GM19043 (cell line): ENCODE measurements around the gene PRIM2.
"Not testable (repeated sequence)": the region's sequence is repeated elsewhere in the genome, so short reads cannot be mapped to it uniquely, and the experiment has no call there.

Source experiments
- ATAC-seq: cut with Tn5 transposase; IDR thresholded peaks from one replicate; pipeline ENCODE4 v1.9.1; 2021; ENCODE audit warnings: low read depth; ENCODE audit not compliant: unreplicated experiment

PRIM2 gene

DNA sequence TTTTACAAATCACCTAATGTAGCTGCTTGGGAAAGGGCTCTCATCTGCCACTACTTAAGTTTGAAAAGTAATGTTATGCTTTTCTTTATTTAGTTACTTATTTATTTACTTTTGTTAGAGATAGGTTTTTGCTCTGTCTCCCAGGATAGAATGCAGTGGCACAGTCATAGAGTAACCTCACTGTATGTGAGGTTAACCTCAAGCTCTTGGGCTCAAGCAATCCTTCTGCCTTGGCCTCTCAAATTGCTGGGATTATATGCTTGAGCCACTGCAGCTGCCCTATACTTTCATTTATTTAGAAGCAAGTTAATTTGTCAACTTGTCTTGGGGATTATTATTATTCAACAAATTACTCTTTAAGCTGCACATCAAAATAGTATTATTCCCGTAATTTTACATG, 255.4 kb downstream of the PRIM2 start:
- ATAC-seq: not testable (repeated sequence)

DNA sequence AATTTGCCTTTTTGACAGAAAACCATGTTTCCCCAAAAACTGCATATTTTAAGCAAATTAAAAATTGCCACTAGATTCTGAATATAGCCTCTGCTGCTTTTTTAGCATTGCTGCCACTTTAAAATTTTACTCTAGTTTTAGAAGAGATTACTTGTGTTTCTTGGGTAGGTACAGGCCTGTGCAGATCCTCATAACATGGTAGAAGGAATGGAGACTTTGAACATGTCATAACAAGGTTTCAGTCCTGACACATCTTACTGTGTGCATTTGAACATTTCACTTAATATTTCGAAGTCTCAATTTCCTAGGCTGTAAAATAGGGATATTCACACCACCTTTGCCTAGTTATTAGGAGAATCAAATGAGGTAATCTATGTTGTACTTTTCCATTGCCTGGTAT, 259.6 kb downstream of the PRIM2 start:
- ATAC-seq: not testable (repeated sequence)

DNA sequence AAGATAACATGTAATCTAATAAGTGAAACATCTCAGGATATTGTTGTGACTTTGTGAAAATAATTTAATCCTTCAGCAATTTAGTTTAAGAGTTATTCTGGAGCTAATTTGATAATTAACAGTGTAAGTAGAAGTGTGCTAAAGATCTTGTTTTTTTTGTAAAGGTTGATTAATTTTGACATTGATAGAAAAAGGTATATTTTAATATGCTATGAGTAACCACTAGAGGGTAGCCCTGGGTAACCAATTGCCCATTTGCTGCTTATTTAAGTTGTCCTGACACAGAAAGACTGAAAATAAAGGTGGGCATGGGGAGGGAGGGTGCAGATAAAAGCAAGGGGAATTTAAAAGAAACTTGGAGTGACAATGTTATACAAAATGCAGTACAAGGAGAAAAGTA, 262.1 kb downstream of the PRIM2 start:
- ATAC-seq: not testable (repeated sequence)

DNA sequence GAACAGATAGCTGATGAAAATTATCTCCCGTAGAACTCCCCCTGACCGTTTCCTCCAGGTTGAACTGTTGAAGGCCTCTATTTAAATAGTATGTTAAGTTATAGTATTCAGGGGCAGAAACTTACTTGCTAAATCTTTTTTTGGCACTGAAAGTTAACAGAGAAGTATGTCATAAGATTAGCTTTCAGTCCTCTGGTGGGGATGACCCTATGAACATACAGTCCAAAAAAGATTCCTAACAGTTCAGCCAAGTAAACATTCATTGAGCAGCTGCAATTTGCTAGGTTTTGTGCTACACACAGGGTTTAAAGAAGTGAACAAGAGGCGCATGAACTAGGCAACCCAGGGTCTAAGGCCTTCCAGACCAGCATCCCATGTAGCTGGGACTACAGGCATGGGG, 264.2 kb downstream of the PRIM2 start:
- ATAC-seq: not testable (repeated sequence)

DNA sequence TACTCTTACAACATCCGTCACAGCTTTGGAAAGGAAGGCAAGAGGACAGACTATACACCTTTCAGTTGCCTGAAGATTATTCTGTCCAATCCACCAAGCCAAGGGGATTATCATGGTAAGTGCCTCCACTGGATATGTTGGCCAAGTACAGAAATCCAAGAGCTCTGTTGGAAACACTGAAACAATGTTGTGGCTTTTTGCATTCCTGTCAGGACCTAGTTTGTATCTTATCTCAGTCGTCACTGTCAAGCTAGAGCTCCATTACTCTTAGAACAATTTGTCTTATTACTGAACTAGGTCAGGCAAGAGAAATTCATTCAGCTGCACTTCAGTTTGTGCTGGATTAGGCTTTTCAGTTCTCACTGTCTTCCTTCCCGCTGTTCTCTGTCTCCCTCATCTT, 283.7 kb downstream of the PRIM2 start:
- not testable (repeated sequence) for ATAC-seq

DNA sequence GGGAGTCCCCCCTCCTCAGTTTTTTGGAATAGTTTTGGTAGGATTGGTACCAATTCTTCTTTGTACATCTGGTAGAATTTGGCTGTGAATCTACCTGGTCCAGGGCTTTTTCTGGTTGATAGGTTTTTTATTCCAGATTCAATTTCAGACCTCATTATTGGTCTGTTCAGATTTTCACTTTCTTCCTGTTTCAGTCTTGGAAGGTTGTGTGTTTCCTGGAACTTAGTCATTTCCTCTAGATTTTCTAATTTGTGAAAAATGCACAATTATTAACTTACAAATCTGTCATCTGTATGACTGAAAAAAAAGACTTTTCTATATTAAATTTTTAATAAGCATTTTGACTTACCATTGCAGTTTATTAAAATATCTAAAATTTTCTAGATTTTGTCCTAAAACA, 287.9 kb downstream of the PRIM2 start:
- ATAC-seq: not testable (repeated sequence)

DNA sequence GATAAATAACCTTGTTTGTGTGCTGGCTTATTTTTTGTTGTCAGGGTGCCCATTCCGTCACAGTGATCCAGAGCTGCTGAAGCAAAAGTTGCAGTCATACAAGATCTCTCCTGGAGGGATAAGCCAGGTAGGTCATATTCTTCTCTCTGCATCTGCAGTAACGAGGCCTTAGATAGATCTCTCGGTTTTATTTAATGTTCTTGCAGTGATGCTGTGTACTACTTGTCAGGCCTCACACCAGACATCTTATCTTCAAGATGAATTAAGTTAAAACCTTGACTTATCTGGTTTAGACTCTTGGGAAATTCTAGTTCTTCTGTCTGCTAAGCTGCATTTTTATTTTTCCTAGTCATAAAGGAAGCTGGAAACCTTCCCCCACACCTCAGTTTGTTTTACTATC, 288.9 kb downstream of the PRIM2 start:
- not testable (repeated sequence) for ATAC-seq

DNA sequence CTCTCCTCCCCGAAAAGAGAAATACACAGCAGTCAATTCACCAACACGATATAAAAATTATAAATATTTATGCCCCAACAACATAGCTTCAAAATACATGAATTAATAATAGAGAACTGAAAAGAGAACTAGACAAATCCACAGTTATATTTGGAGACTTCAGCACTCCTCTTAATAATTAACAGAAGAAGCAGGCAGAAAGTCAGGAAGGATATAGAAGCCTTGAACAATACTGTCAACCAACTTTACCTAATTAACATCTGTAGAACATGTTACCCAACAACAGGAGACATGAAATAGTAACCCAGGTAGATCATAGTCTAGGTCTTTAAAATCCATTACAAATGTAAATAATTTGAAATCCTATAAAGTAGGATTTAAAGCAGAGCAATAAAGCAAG, 293.2 kb downstream of the PRIM2 start:
- not testable (repeated sequence) for ATAC-seq

DNA sequence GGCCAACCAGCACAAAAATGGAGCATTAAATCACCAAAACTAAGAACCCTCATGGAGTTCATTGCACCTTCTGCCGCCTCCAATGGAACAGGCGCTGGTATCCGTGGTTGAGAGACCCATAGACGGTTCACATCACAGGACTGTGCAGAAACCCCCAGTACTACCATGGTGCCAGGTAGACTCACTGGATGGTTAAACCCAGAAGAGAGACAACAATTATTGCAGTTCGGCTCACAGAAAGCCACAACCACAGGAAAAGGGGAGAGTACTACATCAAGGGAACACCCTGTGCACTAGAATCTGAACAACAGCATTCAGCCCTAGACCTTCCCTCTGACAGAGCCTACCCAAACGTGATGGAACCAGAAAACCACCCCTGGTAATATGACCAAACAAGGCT, 301.5 kb downstream of the PRIM2 start:
- ATAC-seq: not testable (repeated sequence)

DNA sequence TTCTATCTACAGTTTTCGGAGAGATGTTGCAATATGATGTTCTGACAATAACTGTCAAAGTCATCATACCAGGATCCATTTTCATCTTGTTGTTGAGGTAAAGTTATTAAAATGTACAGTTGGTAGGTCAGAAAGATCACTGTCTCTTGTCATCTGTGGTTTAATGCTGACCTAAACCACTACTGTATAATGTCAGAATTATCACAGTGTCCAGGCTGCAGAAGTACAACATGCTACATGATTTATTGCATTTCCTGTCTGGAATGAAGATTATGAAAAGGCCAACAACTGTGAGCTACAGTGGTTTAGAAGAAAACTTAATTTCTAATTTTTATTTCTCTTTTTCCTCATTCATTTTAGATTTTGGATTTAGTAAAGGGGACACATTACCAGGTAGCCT, 314.3 kb downstream of the PRIM2 start:
- ATAC-seq: not testable (repeated sequence)

DNA sequence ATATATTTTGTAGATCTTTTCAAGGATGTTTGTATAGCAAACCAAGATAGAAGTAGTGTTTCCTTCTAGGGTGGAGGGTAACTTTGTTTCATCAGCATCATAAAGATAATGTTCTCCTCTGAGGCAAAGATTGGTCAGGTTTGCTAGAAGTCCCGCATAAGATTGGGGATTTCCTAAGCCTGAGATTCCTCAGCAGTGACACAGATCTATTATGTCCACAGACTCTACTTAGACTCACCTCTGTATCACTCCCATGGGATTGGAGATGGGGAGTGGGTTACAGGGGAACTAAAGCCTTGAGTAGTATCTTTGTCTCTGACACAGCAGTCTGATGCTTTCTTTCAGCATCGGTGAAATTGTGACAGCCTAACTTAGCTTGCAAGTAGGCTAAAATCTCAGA, 341.1 kb downstream of the PRIM2 start:
- ATAC-seq: not testable (repeated sequence)

DNA sequence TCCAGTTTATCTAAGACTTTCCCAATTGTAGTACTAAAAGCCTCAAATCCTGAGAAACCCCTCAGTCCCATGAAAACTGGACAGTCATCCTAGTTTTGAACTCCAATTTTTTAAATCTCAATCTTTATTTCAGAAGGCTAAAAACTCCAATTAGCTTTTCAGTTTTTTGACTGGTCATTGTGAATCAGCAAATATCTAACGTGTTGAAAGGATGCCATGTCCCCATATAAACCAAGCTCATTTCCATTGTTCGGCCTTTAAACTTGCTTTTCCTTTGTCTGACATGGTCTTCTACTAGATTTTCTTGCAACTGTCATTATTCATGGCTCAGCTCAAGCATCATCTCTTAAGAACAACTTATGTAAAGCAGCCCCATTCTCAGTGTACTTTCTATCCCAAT, 342.4 kb downstream of the PRIM2 start:
- ATAC-seq: not testable (repeated sequence)

DNA sequence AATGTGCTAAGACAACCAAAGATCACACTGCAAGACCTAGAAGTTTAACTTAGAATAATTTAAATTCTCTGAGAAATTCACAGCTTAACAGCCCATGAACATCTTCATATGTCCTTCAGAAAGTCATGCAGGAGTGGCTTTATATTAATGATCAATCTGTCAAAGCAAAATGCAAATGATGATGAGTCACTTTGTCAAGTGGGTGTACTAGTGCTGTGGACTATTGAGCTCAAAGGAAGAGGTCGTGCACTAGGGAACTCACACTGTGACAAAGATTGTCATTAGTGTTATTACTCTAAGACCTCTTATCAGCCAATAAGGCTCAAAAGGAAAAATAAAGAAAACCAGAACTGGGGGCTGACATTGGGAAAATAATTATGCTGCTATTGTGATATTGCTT, 343.5 kb downstream of the PRIM2 start:
- peak; percentile 83 for ATAC-seq

DNA sequence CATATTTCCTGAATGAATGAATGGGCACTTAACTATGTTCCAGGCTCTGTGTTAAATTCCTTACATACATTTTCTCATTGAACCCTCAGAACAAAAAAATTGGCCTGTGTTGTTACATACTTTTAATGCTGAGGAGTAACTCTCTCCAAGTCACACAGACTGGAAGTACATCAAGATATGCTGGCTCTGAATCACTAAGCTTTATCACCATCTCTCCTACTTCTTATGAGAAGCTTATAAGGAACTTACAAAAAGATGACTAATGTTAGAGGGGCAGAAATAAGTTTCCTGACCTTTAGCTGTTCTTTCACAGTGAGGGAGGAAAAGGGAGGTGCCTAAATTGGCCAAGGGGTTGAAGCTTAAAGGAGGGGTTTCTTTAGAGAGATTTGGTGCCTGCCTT, 350.7 kb downstream of the PRIM2 start:
- not testable (repeated sequence) for ATAC-seq

DNA sequence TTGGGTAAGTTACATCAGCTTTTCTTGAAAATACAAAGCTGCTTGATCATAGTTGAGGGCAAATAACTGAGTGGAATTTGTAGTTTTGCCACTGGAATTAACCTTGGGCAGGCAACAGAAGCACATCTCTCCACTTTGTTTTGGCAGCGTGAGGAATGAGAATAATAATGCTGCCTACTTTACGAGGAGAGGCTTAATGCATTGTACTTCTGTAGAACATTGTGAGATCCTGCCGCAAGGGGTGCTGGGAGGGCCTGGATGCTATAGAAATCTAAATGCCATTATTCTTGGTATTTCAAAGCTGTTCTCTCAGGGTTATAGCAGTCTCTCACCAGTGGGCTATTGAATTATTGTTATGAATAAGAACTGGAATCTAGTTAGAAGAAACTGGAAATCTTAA, 353.8 kb downstream of the PRIM2 start:
- ATAC-seq: not testable (repeated sequence)

DNA sequence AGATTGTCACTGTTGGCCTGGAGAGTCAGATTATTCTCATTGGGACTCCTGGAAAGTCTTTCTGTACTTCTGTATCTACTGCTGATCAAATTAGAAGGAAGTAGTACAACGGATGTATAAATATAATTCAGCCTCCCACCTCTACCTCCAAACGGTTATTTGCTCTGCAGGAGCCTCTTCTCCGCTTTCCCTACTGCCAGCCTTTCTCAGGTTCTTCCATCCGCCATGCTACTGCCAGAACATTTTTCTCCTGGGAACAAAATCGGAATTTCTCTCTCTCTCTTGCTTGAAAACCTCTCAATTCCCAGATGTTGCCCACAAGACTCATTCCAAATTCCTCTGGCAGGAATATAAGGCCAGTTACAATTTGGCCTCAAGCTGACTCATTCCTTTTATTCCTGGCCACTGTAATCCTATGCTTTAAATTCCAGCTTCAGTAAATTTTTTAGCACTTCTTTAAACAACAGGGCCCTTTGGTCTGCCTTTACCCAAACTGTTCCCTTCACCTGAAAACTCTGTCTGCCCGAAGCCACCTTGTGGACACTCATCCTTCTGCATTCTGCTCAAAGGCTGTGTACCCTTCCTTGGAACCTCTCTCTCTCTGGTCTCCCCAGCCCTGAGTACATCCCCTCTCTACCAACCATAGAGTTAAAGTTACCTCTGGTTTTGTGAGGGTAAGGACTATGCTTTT, 354.7 kb downstream of the PRIM2 start:
- not testable (repeated sequence) for ATAC-seq

DNA sequence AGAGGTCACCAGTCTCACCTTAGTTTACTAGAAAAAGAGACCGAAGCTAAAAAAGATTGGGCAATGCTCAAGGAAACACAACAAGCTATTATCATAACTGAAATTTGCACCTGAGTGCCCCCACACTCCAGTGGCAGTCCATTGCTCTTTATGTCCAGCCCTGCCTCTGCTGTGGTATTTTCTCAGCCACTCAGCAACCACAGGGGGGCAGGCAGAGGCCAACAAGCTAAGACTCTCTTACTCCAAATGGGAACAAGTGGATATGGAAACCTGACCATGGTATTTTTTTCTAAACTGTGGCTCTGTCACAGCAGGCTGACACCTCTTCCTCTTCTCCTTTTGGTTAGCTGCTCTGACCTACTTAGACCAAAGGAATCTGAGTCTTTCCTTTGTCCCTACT, 355.9 kb downstream of the PRIM2 start:
- ATAC-seq: not testable (repeated sequence)

DNA sequence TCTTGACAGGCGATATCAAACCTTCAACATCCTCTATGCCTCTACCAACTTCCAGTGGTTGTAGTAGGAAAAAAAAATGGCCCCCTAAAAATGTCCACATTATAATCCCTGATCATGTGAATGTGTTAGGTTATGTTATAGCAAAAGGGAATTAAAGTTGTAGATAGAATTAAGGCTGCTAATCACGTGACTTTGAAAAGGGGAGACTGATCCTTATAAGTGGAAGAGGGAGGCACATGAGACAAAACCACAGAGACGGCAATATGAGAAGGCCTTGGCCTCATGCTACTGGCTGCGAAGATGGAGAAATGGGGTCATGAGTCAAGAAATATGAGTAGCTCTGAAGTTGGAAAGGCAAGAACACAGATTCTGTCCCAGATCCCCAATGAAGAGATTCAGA, 358.0 kb downstream of the PRIM2 start:
- ATAC-seq: not testable (repeated sequence)

DNA sequence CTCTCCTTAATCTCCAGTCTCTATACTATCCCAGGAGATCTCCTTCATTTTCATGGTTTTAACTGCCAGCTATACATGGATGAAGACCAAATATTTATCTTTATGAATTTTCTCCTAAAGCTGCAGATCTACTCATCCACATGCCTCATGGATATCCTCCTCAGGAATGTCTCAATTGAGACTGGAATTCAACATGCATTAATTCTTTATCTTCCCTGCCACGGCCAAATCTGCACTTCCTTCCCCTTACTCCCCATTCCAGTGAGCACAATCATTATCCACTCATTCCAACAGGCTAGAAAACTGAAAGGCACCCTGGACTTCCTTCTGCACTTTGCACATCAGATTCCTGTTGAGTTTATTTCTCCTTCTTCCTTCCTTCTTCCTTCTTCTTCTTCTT, 379.0 kb downstream of the PRIM2 start:
- not testable (repeated sequence) for ATAC-seq
